GM12891 (cell line): ENCODE data around the gene LARGE2.

Experiments used
- DNase-seq: peaks from one replicate; pipeline ENCODE4 v3.0.0; 2011; ENCODE audit warnings: low spot score; ENCODE audit not compliant: insufficient read length
- FAIRE-seq: peaks from 2 replicates; lab custom pipeline; 2011; peaks lifted over from hg19 to GRCh38; lab: Jason Lieb, UNC
- PAX5 ChIP-seq: IDR thresholded peaks from 2 replicates; pipeline ENCODE4 v1.6.1; 2011; ENCODE audit warnings: low read length, moderate library complexity, mild to moderate bottlenecking; ENCODE audit not compliant: insufficient read depth, severe bottlenecking
- POLR2A ChIP-seq: IDR thresholded peaks from 2 replicates; pipeline ENCODE4 v1.6.1; 2011; ENCODE audit warnings: low read depth, low read length, control low read depth
- POLR2AphosphoS5 ChIP-seq: IDR thresholded peaks from 2 replicates; pipeline ENCODE4 v1.6.1; 2011; ENCODE audit warnings: low read depth, low read length, control low read depth
- POU2F2 ChIP-seq: IDR thresholded peaks from 2 replicates; pipeline ENCODE4 v1.6.1; 2011; ENCODE audit warnings: low read depth, mild to moderate bottlenecking, control low read depth, low read length, moderate library complexity
- SPI1 ChIP-seq: IDR thresholded peaks from 2 replicates; pipeline ENCODE4 v1.6.1; 2011; ENCODE audit warnings: low read depth, low read length, control low read depth
- TAF1 ChIP-seq: IDR thresholded peaks from 2 replicates; pipeline ENCODE4 v1.6.1; 2011; ENCODE audit warnings: low read depth, low read length, control low read depth

The LARGE2 gene

GRCh38 chr11:45913514-45913913, 8.9 kb upstream of the LARGE2 start:
- TF ChIP-seq SPI1 (no peak), PAX5 (no peak), TAF1 (no peak), POLR2A (no peak), POLR2AphosphoS5 (no peak), POU2F2 (no peak)
- no peak for FAIRE-seq
- DNase-seq = no peak

GRCh38 chr11:45913942-45914635, 8.4 kb upstream of the LARGE2 start:
- DNase-seq (no peak), FAIRE-seq (no peak)
- TF ChIP-seq SPI1 (no peak), POLR2A (no peak), TAF1 (no peak), POLR2AphosphoS5 (no peak), POU2F2 (no peak), PAX5 (no peak)

- FAIRE-seq (no peak), DNase-seq (no peak)
Measured at GRCh38 chr11:45915446-45915845, 7.0 kb upstream of the LARGE2 start.

GRCh38 chr11:45917286-45917622, 5.2 kb upstream of the LARGE2 start:
- DNase-seq = no peak
- no peak for TF ChIP-seq POLR2A
- TF ChIP-seq TAF1 = no peak
- TF ChIP-seq PAX5 = no peak
- no peak for TF ChIP-seq POLR2AphosphoS5
- TF ChIP-seq POU2F2 = no peak
- TF ChIP-seq SPI1 = no peak
- peak; percentile 26 for FAIRE-seq

More at GRCh38 chr11:45915446-45915845, 7.0 kb upstream of the LARGE2 start:
- TF ChIP-seq TAF1 = no peak
- no peak for TF ChIP-seq POLR2AphosphoS5
- no peak for TF ChIP-seq SPI1
- no peak for TF ChIP-seq PAX5
- TF ChIP-seq POU2F2 = no peak
- TF ChIP-seq POLR2A = no peak

- TF ChIP-seq TAF1 (peak; percentile 76), POLR2AphosphoS5 (peak; percentile 95), POLR2A (peak; percentile 91), POU2F2 (0 out of 2 replicates have a peak, but pooled peaks have one; percentile 12), PAX5 (no peak)
- peak; percentile 98 for DNase-seq
- FAIRE-seq = peak; percentile 92
Measured at GRCh38 chr11:45917623-45918330, 4.7 kb upstream of the LARGE2 start, which contains the start of gene PEX16. PEX16 (minus strand) TSS chr11:45917877; CDS start chr11:45917811, 66 bp downstream.

- FAIRE-seq = peak; percentile 76
Measured at GRCh38 chr11:45918331-45918941, 4.0 kb upstream of the LARGE2 start.

GRCh38 chr11:45918962-45919675, 3.3 kb upstream of the LARGE2 start:
- FAIRE-seq (no peak), DNase-seq (no peak)
- TF ChIP-seq SPI1 = no peak
- no peak for TF ChIP-seq POU2F2
- TF ChIP-seq POLR2AphosphoS5 = no peak

More at GRCh38 chr11:45918331-45918941, 4.0 kb upstream of the LARGE2 start:
- DNase-seq = no peak
- no peak for TF ChIP-seq SPI1
- TF ChIP-seq TAF1 = no peak
- no peak for TF ChIP-seq POU2F2
- TF ChIP-seq PAX5 = no peak
- TF ChIP-seq POLR2AphosphoS5 = no peak
- no peak for TF ChIP-seq POLR2A

- no peak for TF ChIP-seq POU2F2
- TF ChIP-seq SPI1 = no peak
- no peak for TF ChIP-seq TAF1
- no peak for TF ChIP-seq POLR2A
- no peak for TF ChIP-seq PAX5
- TF ChIP-seq POLR2AphosphoS5 = no peak
- DNase-seq = no peak
- no peak for FAIRE-seq
Measured at GRCh38 chr11:45919806-45920530, 2.5 kb upstream of the LARGE2 start.
